Effector memory CD4-positive, alpha-beta T cell (primary cell): ENCODE data around the gene CNN1.
"Not testable (repeated sequence)": the region's sequence is repeated elsewhere in the genome, so short reads cannot be mapped to it uniquely, and the experiment has no call there.

Experiments used
- DNase-seq, 3 donors: peaks; one replicate each; pipeline ENCODE4 v3.0.0-alpha.2; 2020
- H3K27ac ChIP-seq: 2 replicates; pipeline ENCODE4 v1.7.0; 2013; ENCODE audit warnings: mild to moderate bottlenecking, low read length, moderate library complexity; ENCODE audit not compliant: insufficient read depth, poor library complexity, severe bottlenecking
- H3K27me3 ChIP-seq: replicated peaks from 2 replicates; pipeline ENCODE4 v1.7.0; 2013; ENCODE audit warnings: mild to moderate bottlenecking, low read length; ENCODE audit not compliant: insufficient read depth, control insufficient read depth, poor library complexity, severe bottlenecking
- H3K36me3 ChIP-seq: 2 replicates; pipeline ENCODE4 v1.7.0; 2013; ENCODE audit warnings: mild to moderate bottlenecking, low read length, moderate library complexity; ENCODE audit not compliant: control insufficient read depth, insufficient read depth
- H3K4me1 ChIP-seq: 2 replicates; pipeline ENCODE4 v1.7.0; 2013; ENCODE audit warnings: low read length, mild to moderate bottlenecking; ENCODE audit not compliant: control insufficient read depth, insufficient read depth, poor library complexity, severe bottlenecking
- H3K4me3 ChIP-seq: 2 replicates; pipeline ENCODE4 v1.7.0; 2013; ENCODE audit warnings: low read length, low read depth, mild to moderate bottlenecking; ENCODE audit not compliant: insufficient read depth, poor library complexity, severe bottlenecking
- H3K9me3 ChIP-seq: 2 replicates; pipeline ENCODE4 v1.7.0; 2013; ENCODE audit warnings: mild to moderate bottlenecking, low read length, moderate library complexity; ENCODE audit not compliant: control insufficient read depth

The CNN1 gene

GRCh38 chr19:11598103-11598483, 59.4 kb downstream of the CNN1 start:
- H3K9me3 ChIP-seq: no peaks in the 10 kb centered on the region
- H3K27me3 ChIP-seq: no peaks in the 10 kb centered on the region
- H3K4me3 ChIP-seq: peak overlapping the region; percentile 94
- H3K36me3 ChIP-seq: no peaks in the 10 kb centered on the region
- no peak overlapping the region for H3K27ac ChIP-seq
- DNase-seq: no peak
- peaks cover 6% of the 10 kb centered on the region for H3K4me1 ChIP-seq

GRCh38 chr19:11598746-11599145, 60.1 kb downstream of the CNN1 start:
- no peaks in the 10 kb centered on the region for H3K27me3 ChIP-seq
- H3K4me3 ChIP-seq: no peak overlapping the region
- no peak overlapping the region for H3K27ac ChIP-seq
- no peak for DNase-seq
- H3K9me3 ChIP-seq: no peaks in the 10 kb centered on the region
- H3K4me1 ChIP-seq: peaks cover 6% of the 10 kb centered on the region
- H3K36me3 ChIP-seq: no peaks in the 10 kb centered on the region

- not testable (repeated sequence) for H3K9me3 ChIP-seq, H3K27ac ChIP-seq, H3K4me1 ChIP-seq, H3K36me3 ChIP-seq, DNase-seq, H3K4me3 ChIP-seq, H3K27me3 ChIP-seq
These were observed 61.1 kb downstream of the CNN1 start for GRCh38 chr19:11599704-11600103.
